GM10266 (cell line): ENCODE measurements around the gene CNPY2.
"Not testable (repeated sequence)": the region's sequence is repeated elsewhere in the genome, so short reads cannot be mapped to it uniquely, and the experiment has no call there.

ENCODE experiments used
- DNase-seq: peaks from one replicate; pipeline ENCODE4 v3.0.0; 2012; ENCODE audit errors: extremely low spot score
- TF ChIP-seq, protein P1 (sequence below): IDR thresholded peaks from 2 replicates; pipeline ENCODE4 v1.5.1; 2012; ENCODE audit warnings: mild to moderate bottlenecking, low read depth; ENCODE audit not compliant: control insufficient read depth, insufficient read depth; ENCODE audit errors: missing control alignments

CNPY2 gene

GRCh38 chr12:56332512-56333196 is 16.9 kb upstream of the CNPY2 start:
- TF ChIP-seq, protein P1, sequence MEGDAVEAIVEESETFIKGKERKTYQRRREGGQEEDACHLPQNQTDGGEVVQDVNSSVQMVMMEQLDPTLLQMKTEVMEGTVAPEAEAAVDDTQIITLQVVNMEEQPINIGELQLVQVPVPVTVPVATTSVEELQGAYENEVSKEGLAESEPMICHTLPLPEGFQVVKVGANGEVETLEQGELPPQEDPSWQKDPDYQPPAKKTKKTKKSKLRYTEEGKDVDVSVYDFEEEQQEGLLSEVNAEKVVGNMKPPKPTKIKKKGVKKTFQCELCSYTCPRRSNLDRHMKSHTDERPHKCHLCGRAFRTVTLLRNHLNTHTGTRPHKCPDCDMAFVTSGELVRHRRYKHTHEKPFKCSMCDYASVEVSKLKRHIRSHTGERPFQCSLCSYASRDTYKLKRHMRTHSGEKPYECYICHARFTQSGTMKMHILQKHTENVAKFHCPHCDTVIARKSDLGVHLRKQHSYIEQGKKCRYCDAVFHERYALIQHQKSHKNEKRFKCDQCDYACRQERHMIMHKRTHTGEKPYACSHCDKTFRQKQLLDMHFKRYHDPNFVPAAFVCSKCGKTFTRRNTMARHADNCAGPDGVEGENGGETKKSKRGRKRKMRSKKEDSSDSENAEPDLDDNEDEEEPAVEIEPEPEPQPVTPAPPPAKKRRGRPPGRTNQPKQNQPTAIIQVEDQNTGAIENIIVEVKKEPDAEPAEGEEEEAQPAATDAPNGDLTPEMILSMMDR: no peak
- no peak for DNase-seq

- TF ChIP-seq, protein P1: no peak
- no peak for DNase-seq
Measured at GRCh38 chr12:56330936-56331490, 15.2 kb upstream of the CNPY2 start.

DNA sequence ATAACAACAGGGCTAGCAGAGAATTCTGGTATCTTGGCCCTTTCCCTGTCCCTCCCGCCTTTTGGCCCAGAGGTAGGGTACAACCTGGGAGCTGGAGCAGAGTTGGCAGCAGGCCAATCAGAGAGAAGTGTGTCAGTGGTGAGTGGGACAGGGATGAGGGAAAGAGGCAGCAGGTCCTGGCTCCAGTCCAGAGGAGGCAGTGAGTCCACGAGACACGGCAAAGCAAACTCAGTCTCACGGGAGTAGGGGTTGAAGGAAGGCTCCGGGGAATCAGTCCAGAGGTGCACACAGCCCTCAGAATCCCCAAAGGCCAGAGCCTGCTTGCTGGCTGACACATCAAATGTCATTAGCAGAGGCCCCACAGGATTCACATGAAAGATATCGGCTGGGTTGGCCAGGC is 10.7 kb upstream of the CNPY2 start:
- DNase-seq: no peak
- TF ChIP-seq, protein P1: no peak

DNA sequence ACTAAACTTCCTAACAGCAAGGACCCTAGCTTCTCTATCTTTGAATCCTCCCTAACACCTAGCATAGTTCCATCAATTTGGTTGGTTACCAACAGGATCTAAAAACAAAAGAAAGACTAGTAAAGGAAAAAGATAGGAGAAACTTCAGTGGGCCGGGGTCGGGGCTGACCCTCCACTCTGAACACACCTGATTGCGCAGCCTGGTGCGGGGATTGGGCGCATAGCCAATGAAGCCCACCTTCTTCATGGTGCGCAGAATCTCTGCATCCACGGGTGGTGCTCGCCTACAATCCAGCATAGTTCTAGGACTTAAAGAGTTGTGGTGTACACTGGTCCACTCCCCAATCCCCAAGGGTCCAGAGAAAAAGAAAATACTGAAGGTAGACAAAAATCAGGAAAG is 10.3 kb upstream of the CNPY2 start:
- DNase-seq: no peak
- TF ChIP-seq, protein P1: no peak

DNA sequence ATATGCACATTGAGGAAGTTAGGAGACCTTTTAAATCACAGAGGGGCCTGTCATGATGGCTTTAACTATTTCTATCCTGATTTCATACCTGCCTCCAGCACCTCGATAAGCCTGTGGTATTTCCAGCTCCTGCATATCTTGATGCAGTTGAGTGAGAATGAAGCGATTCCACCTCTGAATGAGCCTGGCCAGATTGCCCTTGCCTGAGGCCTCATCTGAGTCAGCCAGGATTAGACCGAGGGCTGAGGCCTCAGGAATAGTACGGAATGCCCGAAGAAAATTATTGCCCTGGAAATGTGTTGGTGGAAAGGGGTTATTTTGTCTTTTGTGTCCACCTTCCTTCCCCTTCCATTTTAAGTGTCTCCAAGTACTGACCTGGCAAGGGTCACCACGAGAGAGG is 8.4 kb upstream of the CNPY2 start:
- no peak for DNase-seq
- TF ChIP-seq, protein P1: no peak

- DNase-seq: not testable (repeated sequence)
Measured at GRCh38 chr12:56321610-56322009, 5.8 kb upstream of the CNPY2 start.

DNA sequence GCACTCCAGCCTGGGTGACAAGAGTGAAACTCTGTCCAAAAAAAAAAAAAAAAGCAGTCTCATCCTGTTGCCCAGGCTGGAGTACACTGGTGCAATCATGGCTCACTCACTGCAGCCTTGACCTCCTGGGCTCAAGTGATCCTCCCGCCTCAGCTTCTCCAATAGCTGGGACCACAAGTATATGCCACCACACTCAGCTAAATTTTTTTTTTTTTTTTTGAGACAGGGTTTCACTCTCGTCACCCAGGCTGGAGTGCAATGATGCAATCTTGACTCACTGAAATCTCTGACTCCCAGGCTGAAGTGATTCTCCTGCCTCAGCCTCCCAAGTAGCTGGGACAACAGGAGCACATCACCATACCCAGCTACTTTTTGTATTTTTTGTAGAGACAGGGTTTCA is 5.2 kb upstream of the CNPY2 start:
- TF ChIP-seq, protein P1: no peak
- no peak for DNase-seq
